ENCODE measurements around the gene APBA3.
"Not testable (repeated sequence)": the region's sequence is repeated elsewhere in the genome, so short reads cannot be mapped to it uniquely, and the experiment has no call there.

The APBA3 gene

GRCh38 chr19:3757705-3758104 lies 3.8 kb downstream of the APBA3 start:
- not testable (repeated sequence) for H4K8ac ChIP-seq (ENCODE audit: low read depth, low read length); H3K4me2 ChIP-seq (ENCODE audit: low read length); H3K36me3 ChIP-seq (ENCODE audit: control insufficient read depth, insufficient read depth, low read length); H3K79me2 ChIP-seq (ENCODE audit: control insufficient read depth, insufficient read depth, low read length); H2BK120ac ChIP-seq (ENCODE audit: low read depth, low read length); H3K4me3 ChIP-seq (ENCODE audit: low read length); H3K9ac ChIP-seq (ENCODE audit: low read length); H3K79me1 ChIP-seq (ENCODE audit: low read length); H3K4ac ChIP-seq (ENCODE audit: low read depth, low read length); H3K18ac ChIP-seq (ENCODE audit: low read length); H3K27me3 ChIP-seq (ENCODE audit: insufficient read depth, low read length, poor library complexity); H2AK5ac ChIP-seq (ENCODE audit: low read length); H3K23ac ChIP-seq (ENCODE audit: low read length); H3K27ac ChIP-seq (ENCODE audit: low read depth, low read length); H2BK5ac ChIP-seq (ENCODE audit: low read length); H3K56ac ChIP-seq (ENCODE audit: low read length); H4K5ac ChIP-seq (ENCODE audit: low read length); DNase-seq; H2BK15ac ChIP-seq (replicated peaks; ENCODE audit: low read depth); H3K4me1 ChIP-seq (ENCODE audit: control insufficient read depth, low read depth, low read length)
- no CpG with 5 or more reads among the region's 7 CpGs for WGBS (ENCODE audit: extremely low coverage, insufficient coverage, low lambda C conversion rate)

- Histone ChIP-seq H3K9ac (ENCODE audit: low read length) (no peak overlapping the region), H3K79me1 (ENCODE audit: low read length) (no peaks in the 10 kb centered on the region), H3K27ac (ENCODE audit: low read depth, low read length) (no peak overlapping the region), H4K8ac (ENCODE audit: low read depth, low read length) (no peak overlapping the region), H3K56ac (ENCODE audit: low read length) (no peak overlapping the region), H3K18ac (ENCODE audit: low read length) (no peak overlapping the region), H2AK5ac (ENCODE audit: low read length) (no peak overlapping the region), H2BK120ac (ENCODE audit: low read depth, low read length) (no peak overlapping the region), H3K79me2 (ENCODE audit: control insufficient read depth, insufficient read depth, low read length) (no peaks in the 10 kb centered on the region), H3K4ac (ENCODE audit: low read depth, low read length) (no peak overlapping the region), H3K4me2 (ENCODE audit: low read length) (no peak overlapping the region), H3K23ac (ENCODE audit: low read length) (no peak overlapping the region), H3K36me3 (ENCODE audit: control insufficient read depth, insufficient read depth, low read length) (no peaks in the 10 kb centered on the region), H2BK15ac (replicated peaks; ENCODE audit: low read depth) (no peak overlapping the region), H2BK5ac (ENCODE audit: low read length) (no peak overlapping the region), H3K4me3 (ENCODE audit: low read length) (no peak overlapping the region), H4K5ac (ENCODE audit: low read length) (no peak overlapping the region), H3K27me3 (ENCODE audit: insufficient read depth, low read length, poor library complexity) (no peaks in the 10 kb centered on the region), H3K4me1 (ENCODE audit: control insufficient read depth, low read depth, low read length) (no peaks in the 10 kb centered on the region)
- no peak for DNase-seq
- WGBS (ENCODE audit: extremely low coverage, insufficient coverage, low lambda C conversion rate) = no CpG with 5 or more reads among the region's 51 CpGs
Observed at GRCh38 chr19:3753631-3754410, 7.7 kb downstream of the APBA3 start.

- no peaks in the 10 kb centered on the region for H3K4me1 ChIP-seq (ENCODE audit: control insufficient read depth, low read depth, low read length)
Observed at GRCh38 chr19:3752492-3752891, 9.0 kb downstream of the APBA3 start.

GRCh38 chr19:3751236-3751635 lies 10.3 kb downstream of the APBA3 start:
- Histone ChIP-seq H2BK120ac (ENCODE audit: low read depth, low read length) (no peak overlapping the region), H3K27ac (ENCODE audit: low read depth, low read length) (no peak overlapping the region), H3K18ac (ENCODE audit: low read length) (no peak overlapping the region), H3K27me3 (ENCODE audit: insufficient read depth, low read length, poor library complexity) (no peaks in the 10 kb centered on the region), H3K79me2 (ENCODE audit: control insufficient read depth, insufficient read depth, low read length) (no peaks in the 10 kb centered on the region), H4K5ac (ENCODE audit: low read length) (no peak overlapping the region), H4K8ac (ENCODE audit: low read depth, low read length) (no peak overlapping the region), H3K23ac (ENCODE audit: low read length) (no peak overlapping the region), H3K4me3 (ENCODE audit: low read length) (no peak overlapping the region), H3K9ac (ENCODE audit: low read length) (no peak overlapping the region), H3K4ac (ENCODE audit: low read depth, low read length) (no peak overlapping the region), H3K4me1 (ENCODE audit: control insufficient read depth, low read depth, low read length) (no peaks in the 10 kb centered on the region), H3K79me1 (ENCODE audit: low read length) (no peaks in the 10 kb centered on the region), H3K4me2 (ENCODE audit: low read length) (no peak overlapping the region), H3K56ac (ENCODE audit: low read length) (no peak overlapping the region), H3K36me3 (ENCODE audit: control insufficient read depth, insufficient read depth, low read length) (no peaks in the 10 kb centered on the region), H2AK5ac (ENCODE audit: low read length) (no peak overlapping the region), H2BK5ac (ENCODE audit: low read length) (no peak overlapping the region), H2BK15ac (replicated peaks; ENCODE audit: low read depth) (no peak overlapping the region)
- DNase-seq = no peak
- WGBS (ENCODE audit: extremely low coverage, insufficient coverage, low lambda C conversion rate) = no CpG with 5 or more reads among the region's 30 CpGs

More at GRCh38 chr19:3752492-3752891, 9.0 kb downstream of the APBA3 start:
- no peak overlapping the region for H4K8ac ChIP-seq (ENCODE audit: low read depth, low read length)
- no peak overlapping the region for H3K23ac ChIP-seq (ENCODE audit: low read length)
- no peak overlapping the region for H3K4me3 ChIP-seq (ENCODE audit: low read length)
- H3K27ac ChIP-seq (ENCODE audit: low read depth, low read length) = no peak overlapping the region
- H2BK5ac ChIP-seq (ENCODE audit: low read length) = no peak overlapping the region
- no peaks in the 10 kb centered on the region for H3K79me1 ChIP-seq (ENCODE audit: low read length)
- H3K18ac ChIP-seq (ENCODE audit: low read length) = no peak overlapping the region
- H2AK5ac ChIP-seq (ENCODE audit: low read length) = no peak overlapping the region
- WGBS (ENCODE audit: extremely low coverage, insufficient coverage, low lambda C conversion rate) = no CpG with 5 or more reads among the region's 25 CpGs
- no peaks in the 10 kb centered on the region for H3K27me3 ChIP-seq (ENCODE audit: insufficient read depth, low read length, poor library complexity)
- H3K9ac ChIP-seq (ENCODE audit: low read length) = no peak overlapping the region
- no peak overlapping the region for H2BK120ac ChIP-seq (ENCODE audit: low read depth, low read length)
- H4K5ac ChIP-seq (ENCODE audit: low read length) = no peak overlapping the region
- no peak overlapping the region for H2BK15ac ChIP-seq (replicated peaks; ENCODE audit: low read depth)
- no peak for DNase-seq
- no peak overlapping the region for H3K4ac ChIP-seq (ENCODE audit: low read depth, low read length)
- no peak overlapping the region for H3K4me2 ChIP-seq (ENCODE audit: low read length)
- H3K79me2 ChIP-seq (ENCODE audit: control insufficient read depth, insufficient read depth, low read length) = no peaks in the 10 kb centered on the region
- H3K36me3 ChIP-seq (ENCODE audit: control insufficient read depth, insufficient read depth, low read length) = no peaks in the 10 kb centered on the region
- no peak overlapping the region for H3K56ac ChIP-seq (ENCODE audit: low read length)

- Histone ChIP-seq H3K27me3 (ENCODE audit: insufficient read depth, low read length, poor library complexity) (no peaks in the 10 kb centered on the region), H3K4me2 (ENCODE audit: low read length) (no peak overlapping the region), H3K79me2 (ENCODE audit: control insufficient read depth, insufficient read depth, low read length) (no peaks in the 10 kb centered on the region), H3K4me3 (ENCODE audit: low read length) (no peak overlapping the region), H4K5ac (ENCODE audit: low read length) (no peak overlapping the region), H3K9ac (ENCODE audit: low read length) (no peak overlapping the region), H4K8ac (ENCODE audit: low read depth, low read length) (no peak overlapping the region), H3K23ac (ENCODE audit: low read length) (no peak overlapping the region), H2BK5ac (ENCODE audit: low read length) (no peak overlapping the region), H2AK5ac (ENCODE audit: low read length) (no peak overlapping the region), H3K4ac (ENCODE audit: low read depth, low read length) (no peak overlapping the region), H2BK120ac (ENCODE audit: low read depth, low read length) (no peak overlapping the region), H3K18ac (ENCODE audit: low read length) (no peak overlapping the region), H3K56ac (ENCODE audit: low read length) (no peak overlapping the region), H3K79me1 (ENCODE audit: low read length) (no peaks in the 10 kb centered on the region), H3K27ac (ENCODE audit: low read depth, low read length) (no peak overlapping the region), H2BK15ac (replicated peaks; ENCODE audit: low read depth) (no peak overlapping the region), H3K4me1 (ENCODE audit: control insufficient read depth, low read depth, low read length) (no peaks in the 10 kb centered on the region), H3K36me3 (ENCODE audit: control insufficient read depth, insufficient read depth, low read length) (no peaks in the 10 kb centered on the region)
- no CpG with 5 or more reads among the region's 2 CpGs for WGBS (ENCODE audit: extremely low coverage, insufficient coverage, low lambda C conversion rate)
- DNase-seq = no peak
Observed at GRCh38 chr19:3750211-3750610, 11.3 kb downstream of the APBA3 start.

GRCh38 chr19:3748965-3749364 lies 12.5 kb downstream of the APBA3 start:
- Histone ChIP-seq H3K79me1 (ENCODE audit: low read length) (no peaks in the 10 kb centered on the region), H2AK5ac (ENCODE audit: low read length) (no peak overlapping the region), H3K56ac (ENCODE audit: low read length) (no peak overlapping the region)

More at GRCh38 chr19:3748965-3749364, 12.5 kb downstream of the APBA3 start:
- Histone ChIP-seq H4K8ac (ENCODE audit: low read depth, low read length) (no peak overlapping the region), H3K36me3 (ENCODE audit: control insufficient read depth, insufficient read depth, low read length) (no peaks in the 10 kb centered on the region), H3K4me1 (ENCODE audit: control insufficient read depth, low read depth, low read length) (no peaks in the 10 kb centered on the region), H2BK120ac (ENCODE audit: low read depth, low read length) (no peak overlapping the region), H3K79me2 (ENCODE audit: control insufficient read depth, insufficient read depth, low read length) (no peaks in the 10 kb centered on the region), H3K4ac (ENCODE audit: low read depth, low read length) (no peak overlapping the region), H3K4me3 (ENCODE audit: low read length) (no peak overlapping the region), H3K9ac (ENCODE audit: low read length) (no peak overlapping the region), H4K5ac (ENCODE audit: low read length) (no peak overlapping the region), H3K4me2 (ENCODE audit: low read length) (no peak overlapping the region), H2BK5ac (ENCODE audit: low read length) (no peak overlapping the region), H3K23ac (ENCODE audit: low read length) (no peak overlapping the region), H3K18ac (ENCODE audit: low read length) (no peak overlapping the region), H2BK15ac (replicated peaks; ENCODE audit: low read depth) (no peak overlapping the region), H3K27ac (ENCODE audit: low read depth, low read length) (no peak overlapping the region), H3K27me3 (ENCODE audit: insufficient read depth, low read length, poor library complexity) (no peaks in the 10 kb centered on the region)
- WGBS (ENCODE audit: extremely low coverage, insufficient coverage, low lambda C conversion rate) = no CpG with 5 or more reads among the region's 8 CpGs
- DNase-seq = no peak

Measured in mesendoderm (in vitro differentiated cells).